MM.1S (cell line): ENCODE measurements around the gene RALGAPA2.

Source experiments
- EZH2 ChIP-seq: fragments of 300-600 bp; sonication (generic); optimal IDR thresholded peaks from 2 replicates; pipeline ENCODE3; 2017; ENCODE audit warnings: low read depth, mild to moderate bottlenecking, antibody characterized with exemption, low read length, mixed read lengths
- TF ChIP-seq, protein P1 (sequence below): fragments of 300-600 bp; sonication (generic); IDR thresholded peaks from 2 replicates; pipeline ENCODE4 v1.5.1; 2016; ENCODE audit warnings: antibody characterized with exemption, low read length, mixed read lengths

DNA sequence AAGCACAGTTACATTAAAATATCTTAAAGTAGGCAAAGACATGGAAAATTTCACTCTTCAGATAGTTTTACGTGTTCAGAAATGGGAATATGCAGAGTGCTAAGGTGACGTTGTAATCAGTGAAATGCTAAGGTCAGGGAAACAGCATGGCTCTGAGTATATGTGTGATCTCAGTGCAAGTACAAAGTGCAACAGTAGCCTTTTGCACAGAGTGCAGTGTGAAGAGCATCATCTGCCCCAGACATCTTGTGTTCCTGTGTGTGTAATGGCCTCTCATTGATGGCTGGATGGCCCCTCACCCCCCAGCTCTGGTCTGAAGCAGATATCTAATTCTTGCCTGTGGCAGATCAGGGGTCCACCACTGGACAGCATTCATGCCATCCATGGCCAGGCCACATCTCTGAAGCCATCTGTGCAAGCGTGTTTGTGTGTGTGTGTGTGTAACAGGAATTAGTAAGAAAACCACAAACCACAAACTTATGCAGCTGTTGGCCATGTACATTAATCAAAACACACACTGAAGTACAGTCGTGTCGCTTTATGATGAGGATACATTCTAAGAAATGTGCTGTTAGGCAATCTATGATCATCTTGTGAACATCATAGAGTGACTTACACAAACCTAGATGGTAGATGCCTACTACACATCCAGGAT, 165.1 kb downstream of the RALGAPA2 start:
- TF ChIP-seq, protein P1, sequence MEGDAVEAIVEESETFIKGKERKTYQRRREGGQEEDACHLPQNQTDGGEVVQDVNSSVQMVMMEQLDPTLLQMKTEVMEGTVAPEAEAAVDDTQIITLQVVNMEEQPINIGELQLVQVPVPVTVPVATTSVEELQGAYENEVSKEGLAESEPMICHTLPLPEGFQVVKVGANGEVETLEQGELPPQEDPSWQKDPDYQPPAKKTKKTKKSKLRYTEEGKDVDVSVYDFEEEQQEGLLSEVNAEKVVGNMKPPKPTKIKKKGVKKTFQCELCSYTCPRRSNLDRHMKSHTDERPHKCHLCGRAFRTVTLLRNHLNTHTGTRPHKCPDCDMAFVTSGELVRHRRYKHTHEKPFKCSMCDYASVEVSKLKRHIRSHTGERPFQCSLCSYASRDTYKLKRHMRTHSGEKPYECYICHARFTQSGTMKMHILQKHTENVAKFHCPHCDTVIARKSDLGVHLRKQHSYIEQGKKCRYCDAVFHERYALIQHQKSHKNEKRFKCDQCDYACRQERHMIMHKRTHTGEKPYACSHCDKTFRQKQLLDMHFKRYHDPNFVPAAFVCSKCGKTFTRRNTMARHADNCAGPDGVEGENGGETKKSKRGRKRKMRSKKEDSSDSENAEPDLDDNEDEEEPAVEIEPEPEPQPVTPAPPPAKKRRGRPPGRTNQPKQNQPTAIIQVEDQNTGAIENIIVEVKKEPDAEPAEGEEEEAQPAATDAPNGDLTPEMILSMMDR = no peak
- TF ChIP-seq EZH2 = no peak
